Erythroblast (primary cell): ENCODE data around the gene SGK1.

Experiments
- GATA1 ChIP-seq: IDR thresholded peaks from 2 replicates; pipeline ENCODE4 v1.6.1; 2011; ENCODE audit warnings: low read depth, mild to moderate bottlenecking, control low read depth, low read length, moderate library complexity
- POLR2A ChIP-seq: IDR thresholded peaks from 2 replicates; pipeline ENCODE4 v1.6.1; 2011; ENCODE audit warnings: mild to moderate bottlenecking, low read length

- TF ChIP-seq POLR2A: no peak
- TF ChIP-seq GATA1: no peak
Observed at GRCh38 chr6:134205366-134205765, 112.5 kb downstream of the SGK1 start.
